Common myeloid progenitor, CD34-positive (primary cell): ENCODE measurements around the gene ULK3.

Experiments used
- CTCF ChIA-PET: fragments of 350-600 bp; sonication (Branson Sonifier 250); formaldehyde crosslinking; loops from one replicate; lab custom pipeline; 2021; ENCODE audit warnings: antibody characterized with exemption; lab: Charles Lee
- POLR2A ChIA-PET: fragments of 350-600 bp; sonication (Branson Sonifier 250); formaldehyde crosslinking; loops from one replicate; lab custom pipeline; 2021; ENCODE audit warnings: antibody characterized with exemption; lab: Charles Lee
- DNase-seq, 3 donors: peaks; one replicate each; pipeline versions ENCODE4 v3.0.0 to v3.0.0-alpha.2; 2013
- H3K27ac ChIP-seq, 2 experiments: 1 replicate in 1 of 2; 2 replicates in 1 of 2; pipeline ENCODE4 v1.7.0; 2013; ENCODE audit warnings: inconsistent platforms in 2 of 2, low read length in 2 of 2, mild to moderate bottlenecking in 2 of 2, low read depth in 1 of 2, moderate library complexity in 1 of 2; ENCODE audit not compliant: severe bottlenecking in 2 of 2, insufficient read depth in 1 of 2, poor library complexity in 1 of 2
- H3K27me3 ChIP-seq, 5 experiments: replicated peaks in 2 of 5; 1 replicate in 3 of 5; 2 replicates in 2 of 5; pipeline versions ENCODE4 v1.6.1 to v1.7.0; 2013; ENCODE audit warnings: low read length in 4 of 5, mild to moderate bottlenecking in 2 of 5, moderate library complexity in 2 of 5, inconsistent platforms in 1 of 5; ENCODE audit not compliant: insufficient read depth in 5 of 5, control insufficient read depth in 4 of 5
- H3K36me3 ChIP-seq, 4 experiments: 1 replicate in 2 of 4; 2 replicates in 2 of 4; pipeline versions ENCODE4 v1.6.1 to v1.7.0; 2013; ENCODE audit warnings: low read length in 3 of 4, control low read depth in 1 of 4, mild to moderate bottlenecking in 1 of 4; ENCODE audit not compliant: control insufficient read depth in 4 of 4, insufficient read depth in 4 of 4
- H3K4me1 ChIP-seq, 4 experiments: 1 replicate in 3 of 4; 2 replicates in 1 of 4; pipeline versions ENCODE4 v1.6.1 to v1.7.1; 2013; ENCODE audit warnings: low read length in 3 of 4, mild to moderate bottlenecking in 3 of 4, control low read depth in 1 of 4, inconsistent platforms in 1 of 4, moderate library complexity in 1 of 4; ENCODE audit not compliant: control insufficient read depth in 4 of 4, insufficient read depth in 4 of 4; ENCODE audit errors: control extremely low read depth in 1 of 4
- H3K4me3 ChIP-seq, 7 experiments: 1 replicate in 4 of 7; 2 replicates in 3 of 7; pipeline versions ENCODE4 v1.5.1 to v1.7.0; 2013; ENCODE audit warnings: mild to moderate bottlenecking in 7 of 7, low read length in 6 of 7, moderate library complexity in 6 of 7, inconsistent platforms in 2 of 7, low read depth in 2 of 7, control low read depth in 1 of 7; ENCODE audit not compliant: insufficient read depth in 4 of 7, control insufficient read depth in 1 of 7; ENCODE audit errors: extremely low read depth in 1 of 7
- H3K9me3 ChIP-seq, 5 experiments: 1 replicate in 4 of 5; 2 replicates in 1 of 5; pipeline versions ENCODE4 v1.6.1 to v1.7.1; 2013; ENCODE audit warnings: low read length in 4 of 5, mild to moderate bottlenecking in 2 of 5, inconsistent platforms in 1 of 5, low read depth in 1 of 5, moderate library complexity in 1 of 5; ENCODE audit not compliant: control insufficient read depth in 4 of 5, insufficient read depth in 2 of 5; ENCODE audit errors: control extremely low read depth in 1 of 5
- WGBS: methylation state at CpG from one replicate; pipeline ENCODE4 v1.1.5; 2013; ENCODE audit not compliant: insufficient coverage; 5-methylcytosine and 5-hydroxymethylcytosine counted together

Gene ULK3

DNA sequence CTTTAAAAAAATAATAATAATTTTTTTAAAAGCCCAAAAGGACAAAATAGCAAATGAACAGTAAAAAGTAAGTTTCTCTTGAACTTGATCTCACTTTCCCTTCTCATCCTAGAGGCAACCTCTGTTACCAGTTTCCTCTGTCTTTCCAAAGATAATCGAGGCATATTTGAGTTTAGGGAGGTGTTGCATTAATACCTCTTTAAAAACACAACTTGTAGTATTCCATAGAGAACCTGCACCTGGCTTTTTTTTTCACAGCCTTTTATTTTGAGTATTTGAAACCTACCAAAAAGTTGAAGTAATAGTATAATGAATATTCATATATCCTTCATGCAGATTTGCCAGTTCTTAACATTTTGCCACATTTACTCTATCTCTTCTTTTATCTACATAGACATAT lies 51.9 kb downstream of the ULK3 start:
- DNase-seq, result no peak
- WGBS, result no CpG with 5 or more reads among the region's 1 CpG

DNA sequence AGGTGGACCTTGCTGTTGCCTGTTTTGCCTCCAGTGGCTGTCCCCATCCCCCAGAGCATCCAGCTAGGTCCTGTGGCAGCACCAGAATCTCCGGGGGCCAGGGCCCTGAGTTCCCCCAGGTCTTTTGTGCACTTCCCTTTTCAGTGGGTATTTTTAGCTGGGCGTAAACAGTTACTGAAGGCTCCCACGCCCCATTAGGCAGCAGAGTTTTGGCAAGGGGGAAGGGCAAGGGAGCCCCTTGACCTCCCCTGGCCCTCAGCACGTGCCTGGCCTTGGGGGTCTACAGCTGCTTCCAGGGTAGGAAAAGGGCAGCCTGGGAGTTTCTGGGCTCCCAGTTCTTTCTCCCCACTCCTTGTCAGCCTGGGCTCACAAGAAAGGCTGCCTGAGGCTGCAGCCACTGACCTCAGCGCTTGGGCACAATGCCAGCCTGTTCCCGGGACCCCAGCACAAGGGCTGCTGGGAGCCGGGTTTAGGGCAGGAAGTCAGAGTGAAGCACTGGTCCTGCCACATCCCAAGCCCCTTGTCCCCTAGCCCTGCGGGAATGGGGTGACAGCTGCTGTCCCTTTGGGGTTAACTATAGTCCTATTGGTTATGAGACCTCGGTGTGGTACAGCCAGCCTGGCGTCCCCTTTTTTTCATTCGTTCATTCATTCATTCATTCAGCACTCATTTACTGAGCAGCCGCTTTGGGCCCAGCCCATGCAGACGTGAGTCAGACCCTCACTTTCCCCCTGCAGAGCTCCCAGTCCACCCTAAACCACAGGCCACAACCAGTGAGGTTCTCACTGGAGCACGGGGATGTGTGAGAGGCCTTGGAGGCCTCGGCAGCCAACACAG lies 52.7 kb downstream of the ULK3 start:
- Histone ChIP-seq H3K27me3 (no peaks in the 10 kb centered on the region), H3K4me1 (peaks cover 38 to 98% (median 96%) of the 10 kb centered on the region in 4 experiments), H3K4me3 (peak overlapping the region in 6 of 7 experiments; percentile 50 to 71 (median 60)), H3K9me3 (no peaks in the 10 kb centered on the region), H3K27ac (peak overlapping the region; percentile 55 to 89), H3K36me3 (peaks cover 0 to 41% (median 2%) of the 10 kb centered on the region in 4 experiments)
- ChIA-PET POLR2A (interaction anchor here (0.6 to 4.7 kb wide), 7 partner anchors 8 to 1489 kb away, joined by 3 to 31 read pairs (median 4); partner anchors contain the start of gene CSK), CTCF (interaction anchor here (0.5 to 20.4 kb wide), 4 partner anchors 10 to 396 kb away, joined by 3 to 1027 read pairs (median 34); partner anchors contain the start of gene CSK)
- peak in 2 of 3 donors; percentile 82 to 88 for DNase-seq
- WGBS, result 3% methylated on average over 13 of the region's 15 CpGs

More for the DNA sequence above, 51.9 kb downstream of the ULK3 start:
- ChIA-PET CTCF (interaction anchor here (6.7 to 20.4 kb wide), 3 partner anchors 9 to 157 kb away, joined by 64 to 1027 read pairs (median 136); partner anchors contain the start of gene CSK), POLR2A (interaction anchor here (0.6 to 4.7 kb wide), 4 partner anchors 9 to 1490 kb away, joined by 3 to 31 read pairs (median 10); partner anchors contain the start of gene CSK)
- H3K4me1 ChIP-seq, result peaks cover 38 to 97% (median 91%) of the 10 kb centered on the region in 4 experiments
- peak overlapping the region in 1 of 2 experiments; percentile 89 for H3K27ac ChIP-seq
- peak overlapping the region in 4 of 7 experiments; percentile 16 to 71 (median 60) for H3K4me3 ChIP-seq
- H3K27me3 ChIP-seq, result no peaks in the 10 kb centered on the region
- H3K9me3 ChIP-seq, result no peaks in the 10 kb centered on the region
- peaks cover 0 to 38% (median 3%) of the 10 kb centered on the region in 4 experiments for H3K36me3 ChIP-seq

DNA sequence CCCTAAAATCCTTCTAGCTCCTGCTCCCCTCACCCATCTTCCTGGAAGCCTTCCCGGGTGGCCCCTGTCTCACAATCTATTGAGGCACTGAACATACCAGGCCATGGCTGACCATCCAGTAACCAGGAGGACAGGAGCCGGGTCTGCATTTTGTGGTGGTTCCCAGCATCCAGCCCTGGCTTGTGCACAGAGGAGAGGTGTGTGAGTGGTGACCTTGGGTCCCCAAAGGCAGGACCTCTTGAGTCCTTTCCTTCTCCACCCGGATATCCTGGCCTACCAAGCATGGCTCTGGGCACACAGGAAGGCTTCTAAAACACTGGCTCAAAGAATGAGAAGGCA lies 53.2 kb downstream of the ULK3 start:
- H3K27ac ChIP-seq, result peak overlapping the region; percentile 55 to 89
- H3K9me3 ChIP-seq, result no peaks in the 10 kb centered on the region
- H3K4me1 ChIP-seq, result peaks cover 41 to 98% (median 96%) of the 10 kb centered on the region in 4 experiments
- no peak for DNase-seq
- ChIA-PET CTCF (interaction anchor here (0.5 to 20.4 kb wide), 5 partner anchors 10 to 396 kb away, joined by 3 to 1027 read pairs (median 3); partner anchors contain the start of gene CSK), POLR2A (interaction anchor here (1.2 to 4.7 kb wide), 4 partner anchors 8 to 13 kb away, joined by 4 to 31 read pairs (median 10); partner anchors contain the start of gene CSK)
- H3K36me3 ChIP-seq, result peaks cover 0 to 41% (median 2%) of the 10 kb centered on the region in 4 experiments
- H3K27me3 ChIP-seq, result no peaks in the 10 kb centered on the region
- peak overlapping the region in 6 of 7 experiments; percentile 50 to 71 (median 60) for H3K4me3 ChIP-seq
- no CpG with 5 or more reads among the region's 3 CpGs for WGBS

DNA sequence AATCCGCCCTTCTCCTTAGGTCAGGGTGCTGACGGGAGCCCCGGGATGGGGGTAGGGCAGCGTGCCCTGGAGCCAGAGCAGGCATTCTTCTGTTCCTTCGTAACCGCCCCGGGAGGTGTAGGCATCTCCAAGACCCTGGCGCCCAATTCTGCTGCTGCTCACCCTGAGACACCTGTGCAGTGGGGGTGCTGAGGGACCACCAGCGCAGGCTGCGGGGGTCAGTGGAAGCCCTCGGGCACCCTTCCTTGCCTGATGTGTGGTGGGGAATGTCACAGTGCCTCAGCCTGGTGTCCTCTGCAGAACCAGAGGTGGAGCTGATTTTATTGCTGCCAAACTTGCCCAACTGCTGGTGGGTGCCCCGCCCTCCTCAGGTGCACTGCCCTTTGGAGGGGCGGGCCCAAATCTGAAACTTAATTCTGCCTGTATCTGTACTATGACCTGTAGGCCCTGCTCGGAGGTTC lies 53.8 kb downstream of the ULK3 start:
- POLR2A ChIA-PET, result interaction anchor here (1.2 to 3.3 kb wide), 3 partner anchors 10 to 12 kb away, joined by 4 to 16 read pairs (median 5); no protein-coding TSS in a partner anchor
- Histone ChIP-seq H3K4me1 (peaks cover 45 to 98% (median 96%) of the 10 kb centered on the region in 4 experiments), H3K27ac (peak overlapping the region; percentile 10 to 89), H3K9me3 (no peaks in the 10 kb centered on the region), H3K27me3 (no peaks in the 10 kb centered on the region), H3K36me3 (peaks cover 0 to 38% (median 2%) of the 10 kb centered on the region in 4 experiments), H3K4me3 (peak overlapping the region in 6 of 7 experiments; percentile 50 to 71 (median 60))
- 7% methylated on average over 13 of the region's 14 CpGs for WGBS
- CTCF ChIA-PET, result interaction anchor here (0.6 to 20.4 kb wide), 7 partner anchors 8 to 154 kb away, joined by 3 to 1027 read pairs (median 18); partner anchors contain the start of gene CSK
- no peak for DNase-seq

DNA sequence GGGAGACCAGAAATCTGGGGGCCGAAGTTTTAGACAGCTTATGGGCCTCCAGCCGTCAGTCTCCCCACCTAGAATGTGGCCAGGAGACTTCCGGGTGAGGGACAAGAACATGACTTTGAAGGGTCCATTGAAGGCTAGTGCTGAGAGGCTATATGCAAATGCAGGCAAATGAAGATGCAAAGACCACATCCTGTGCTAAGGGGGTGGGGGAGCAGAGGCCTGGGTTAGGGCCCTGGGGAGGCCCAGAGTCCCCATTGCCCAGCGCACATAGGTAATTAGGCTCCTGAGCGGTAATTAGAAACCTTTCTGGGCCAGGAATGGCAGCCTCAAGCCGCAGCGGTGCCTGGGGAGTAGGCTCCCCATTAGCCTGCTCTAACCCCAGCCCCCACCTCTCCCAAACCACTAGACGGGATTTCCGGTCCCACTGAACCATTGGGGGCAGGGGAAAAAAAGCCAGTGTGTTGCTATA lies 54.2 kb downstream of the ULK3 start:
- no peaks in the 10 kb centered on the region for H3K27me3 ChIP-seq
- peak in 2 of 3 donors; percentile 59 to 60 for DNase-seq
- 0% methylated on average over 4 of the region's 9 CpGs for WGBS
- peak overlapping the region in 6 of 7 experiments; percentile 46 to 71 (median 55) for H3K4me3 ChIP-seq
- peak overlapping the region; percentile 10 to 89 for H3K27ac ChIP-seq
- CTCF ChIA-PET, result interaction anchor here (1.8 to 20.4 kb wide), 6 partner anchors 8 to 153 kb away, joined by 6 to 1027 read pairs (median 25); partner anchors contain the start of gene CSK
- POLR2A ChIA-PET, result interaction anchor here (2.3 to 3.3 kb wide), 2 partner anchors 12 to 13 kb away, joined by 16 to 29 read pairs; no protein-coding TSS in a partner anchor
- H3K36me3 ChIP-seq, result peaks cover 0 to 42% (median 2%) of the 10 kb centered on the region in 4 experiments
- peaks cover 48 to 100% (median 100%) of the 10 kb centered on the region in 4 experiments for H3K4me1 ChIP-seq
- no peaks in the 10 kb centered on the region for H3K9me3 ChIP-seq

DNA sequence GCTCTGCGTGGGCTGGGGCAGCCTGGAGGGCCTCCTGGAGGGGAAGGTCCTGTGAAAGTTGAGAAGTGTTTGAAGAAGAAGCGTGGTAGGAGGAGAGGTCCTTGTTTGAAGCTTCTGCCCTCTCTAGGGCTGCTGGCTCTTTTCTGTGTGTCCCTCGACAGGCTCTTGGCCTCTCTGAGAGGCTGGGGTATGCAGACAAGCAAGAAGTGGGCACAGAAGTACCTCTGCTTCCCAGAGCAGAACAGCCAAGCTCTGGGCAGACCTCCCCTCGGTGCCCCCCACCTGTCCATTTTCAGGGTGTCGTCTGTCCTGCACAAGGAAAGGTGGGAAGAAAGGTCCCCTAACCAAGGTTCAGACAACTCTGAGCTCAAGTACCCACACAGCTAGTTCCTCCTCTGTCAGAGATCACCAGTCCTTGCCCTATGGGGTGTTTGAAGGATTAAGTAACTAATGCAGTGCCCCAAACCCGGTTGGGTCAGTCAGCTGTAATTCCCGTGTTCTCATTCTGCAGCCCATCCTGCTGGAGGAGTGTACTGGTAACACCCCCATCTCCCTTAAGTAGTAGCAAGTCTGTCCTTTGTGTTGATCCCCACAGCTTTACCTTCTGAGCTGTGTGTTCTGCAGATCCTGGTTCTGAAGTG lies 54.8 kb downstream of the ULK3 start:
- Histone ChIP-seq H3K36me3 (peaks cover 0 to 43% (median 2%) of the 10 kb centered on the region in 4 experiments), H3K4me3 (peak overlapping the region in 6 of 7 experiments; percentile 43 to 71 (median 55)), H3K27me3 (no peaks in the 10 kb centered on the region), H3K4me1 (peaks cover 48 to 100% (median 100%) of the 10 kb centered on the region in 4 experiments), H3K9me3 (no peaks in the 10 kb centered on the region), H3K27ac (peak overlapping the region in 1 of 2 experiments; percentile 89)
- 4% methylated on average over 6 of the region's 7 CpGs for WGBS
- ChIA-PET CTCF (interaction anchor here (1.0 to 20.4 kb wide), 10 partner anchors 9 to 160 kb away, joined by 3 to 1027 read pairs (median 7); partner anchors contain the start of gene CSK), POLR2A (interaction anchor here (0.6 to 2.3 kb wide), 3 partner anchors 12 to 82 kb away, joined by 4 to 29 read pairs (median 4); no protein-coding TSS in a partner anchor)
- DNase-seq, result no peak
